H1 (cell line): ENCODE results near the gene TFE3. TPM values are rescaled to one million over a fixed set of nuclear protein-coding genes. Genes with fewer than 3 reads are reported as not detected.

Source experiments
- CTCF ChIA-PET: fragments of 300-600 bp; sonication (Branson Sonifier 250); formaldehyde crosslinking; loops from one replicate; lab custom pipeline; 2021; ENCODE audit not compliant: partially characterized antibody; lab: Charles Lee
- POLR2A ChIA-PET: fragments of 300-600 bp; sonication (Branson Sonifier 250); formaldehyde crosslinking; loops from one replicate; lab custom pipeline; 2021; ENCODE audit warnings: inconsistent platforms; ENCODE audit not compliant: partially characterized antibody; lab: Charles Lee
- DNase-seq, 2 experiments: peaks; one replicate each; pipeline versions ENCODE4 v3.0.0 to v3.0.0-alpha.2; 2010 to 2022; ENCODE audit warnings: low spot score in 2 of 2, low read depth in 1 of 2, mixed read lengths in 1 of 2
- FAIRE-seq: peaks from 2 replicates; lab custom pipeline; 2011; peaks lifted over from hg19 to GRCh38; lab: Jason Lieb, UNC
- H2AFZ ChIP-seq: 2 replicates; pipeline ENCODE4 v1.8.1; 2012; ENCODE audit warnings: low read length, inconsistent platforms
- H2AK5ac ChIP-seq: 2 replicates; pipeline ENCODE4 v1.6.1; 2013; ENCODE audit warnings: low read depth, low read length
- H2BK120ac ChIP-seq: replicated peaks from 2 replicates; pipeline ENCODE3; 2013; ENCODE audit warnings: low read depth, low read length, inconsistent platforms
- H2BK12ac ChIP-seq: 2 replicates; pipeline ENCODE4 v1.6.1; 2013; ENCODE audit warnings: low read depth, low read length
- H2BK15ac ChIP-seq: 2 replicates; pipeline ENCODE4 v1.6.1; 2013; ENCODE audit warnings: low read length
- H2BK20ac ChIP-seq: 2 replicates; pipeline ENCODE4 v1.6.1; 2013; ENCODE audit warnings: low read length
- H2BK5ac ChIP-seq: 2 replicates; pipeline ENCODE4 v1.6.1; 2013; ENCODE audit warnings: low read depth, low read length
- H3K14ac ChIP-seq: 2 replicates; pipeline ENCODE4 v1.6.1; 2013; ENCODE audit warnings: inconsistent platforms; ENCODE audit not compliant: insufficient read length
- H3K18ac ChIP-seq: 2 replicates; pipeline ENCODE4 v1.6.1; 2013; ENCODE audit warnings: low read length; ENCODE audit errors: extremely low read depth
- H3K23ac ChIP-seq: 2 replicates; pipeline ENCODE4 v1.6.1; 2013; ENCODE audit warnings: inconsistent platforms; ENCODE audit not compliant: insufficient read length
- H3K23me2 ChIP-seq: 2 replicates; pipeline ENCODE4 v1.6.1; 2013; ENCODE audit warnings: low read depth, low read length
- H3K27ac ChIP-seq: 2 replicates; pipeline ENCODE4 v1.6.1; 2011; ENCODE audit warnings: low read depth, low read length, inconsistent platforms
- H3K27me3 ChIP-seq, 4 experiments: replicated peaks in 1 of 4; 1 replicate in 1 of 4; 2 replicates in 3 of 4; pipeline versions ENCODE4 v1.6.1 to v1.8.1; 2011 to 2013; ENCODE audit warnings: low read length in 3 of 4, mild to moderate bottlenecking in 3 of 4, inconsistent platforms in 2 of 4, mixed read lengths in 2 of 4, moderate library complexity in 1 of 4; ENCODE audit not compliant: control insufficient read depth in 3 of 4, insufficient read depth in 3 of 4; ENCODE audit errors: extremely low read depth in 1 of 4
- H3K36me3 ChIP-seq, 4 experiments: 2 replicates each; pipeline versions ENCODE4 v1.6.1 to v1.8.1; 2011 to 2013; ENCODE audit warnings: mild to moderate bottlenecking in 4 of 4, low read length in 3 of 4, moderate library complexity in 2 of 4, control low read depth in 1 of 4, inconsistent platforms in 1 of 4; ENCODE audit not compliant: insufficient read depth in 4 of 4, control insufficient read depth in 2 of 4
- H3K4ac ChIP-seq: replicated peaks from 2 replicates; pipeline ENCODE3; 2013; ENCODE audit warnings: low read length, low read depth, mixed read lengths, inconsistent platforms; ENCODE audit not compliant: insufficient read length
- H3K4me1 ChIP-seq, 4 experiments: replicated peaks in 1 of 4; 1 replicate in 1 of 4; 2 replicates in 3 of 4; pipeline versions ENCODE4 v1.6.1 to v1.8.1; 2011 to 2013; ENCODE audit warnings: low read length in 3 of 4, inconsistent platforms in 2 of 4, mixed read lengths in 1 of 4; ENCODE audit not compliant: insufficient read depth in 4 of 4, control insufficient read depth in 3 of 4
- H3K4me2 ChIP-seq, 2 experiments: 2 replicates each; pipeline versions ENCODE4 v1.6.1 to v1.8.1; 2011 to 2013; ENCODE audit warnings: low read depth in 2 of 2, low read length in 2 of 2, control low read depth in 1 of 2, inconsistent platforms in 1 of 2, mild to moderate bottlenecking in 1 of 2; ENCODE audit not compliant: insufficient read depth in 1 of 2
- H3K4me3 ChIP-seq, 4 experiments: fragments of 200-600, 300-600 bp in 1 of 4; sonication (generic), shearing (Covaris generic), sonication (Bioruptor Twin) in 1 of 4; 2 replicates each; pipeline versions ENCODE4 v1.5.1 to v1.8.1; 2011 to 2016; ENCODE audit warnings: low read length in 4 of 4, low read depth in 3 of 4, control low read depth in 2 of 4, inconsistent platforms in 2 of 4, mild to moderate bottlenecking in 2 of 4, mixed read lengths in 1 of 4, moderate library complexity in 1 of 4; ENCODE audit not compliant: insufficient read depth in 2 of 4; ENCODE audit errors: extremely low read depth in 1 of 4
- H3K56ac ChIP-seq: replicated peaks from 2 replicates; pipeline ENCODE3; 2013; ENCODE audit warnings: low read depth, mild to moderate bottlenecking, mixed read lengths, low read length, inconsistent platforms; ENCODE audit not compliant: insufficient read length
- H3K79me1 ChIP-seq: 2 replicates; pipeline ENCODE4 v1.6.1; 2013; ENCODE audit warnings: low read depth, low read length, control low read depth
- H3K79me2 ChIP-seq, 2 experiments: 2 replicates each; pipeline versions ENCODE4 v1.6.1 to v1.8.1; 2012 to 2013; ENCODE audit warnings: low read length in 2 of 2, mild to moderate bottlenecking in 2 of 2, inconsistent platforms in 1 of 2; ENCODE audit not compliant: insufficient read depth in 2 of 2, control insufficient read depth in 1 of 2
- H3K9ac ChIP-seq, 4 experiments: replicated peaks in 1 of 4; 1 replicate in 1 of 4; 2 replicates in 3 of 4; pipeline versions ENCODE4 v1.6.1 to v1.8.1; 2011 to 2013; ENCODE audit warnings: low read depth in 3 of 4, low read length in 3 of 4, control low read depth in 2 of 4, mild to moderate bottlenecking in 2 of 4, moderate library complexity in 2 of 4, inconsistent platforms in 1 of 4; ENCODE audit errors: extremely low read depth in 1 of 4
- H3K9me3 ChIP-seq, 2 experiments: 2 replicates each; pipeline versions ENCODE4 v1.6.1 to v1.8.1; 2012 to 2013; ENCODE audit warnings: mild to moderate bottlenecking in 2 of 2, moderate library complexity in 2 of 2, control low read depth in 1 of 2, inconsistent platforms in 1 of 2, low read depth in 1 of 2, low read length in 1 of 2, mixed read lengths in 1 of 2; ENCODE audit not compliant: insufficient read depth in 2 of 2
- H4K20me1 ChIP-seq, 2 experiments: replicated peaks in 1 of 2; 2 replicates each; pipeline versions ENCODE3 to v1.8.1; 2011 to 2013; ENCODE audit warnings: inconsistent platforms in 2 of 2, low read length in 2 of 2, mild to moderate bottlenecking in 1 of 2; ENCODE audit not compliant: insufficient read depth in 2 of 2, control insufficient read depth in 1 of 2
- H4K5ac ChIP-seq: 2 replicates; pipeline ENCODE4 v1.6.1; 2013; ENCODE audit warnings: low read length, low read depth, mixed read lengths, inconsistent platforms; ENCODE audit not compliant: insufficient read length
- H4K8ac ChIP-seq: 2 replicates; pipeline ENCODE4 v1.8.0; 2013; ENCODE audit warnings: mild to moderate bottlenecking, moderate library complexity, low read length, inconsistent platforms; ENCODE audit not compliant: insufficient read depth; ENCODE audit errors: extremely low read depth
- H4K91ac ChIP-seq: replicated peaks from 2 replicates; pipeline ENCODE3; 2013; ENCODE audit warnings: low read length, mixed read lengths, inconsistent platforms; ENCODE audit not compliant: insufficient read length
- CBX5 ChIP-seq: fragments of 300-800, 300-1000 bp; sonication (generic); IDR thresholded peaks from 2 replicates; pipeline ENCODE4 v1.7.1; 2016; ENCODE audit warnings: antibody characterized with exemption, low read length, low read depth
- NANOG ChIP-seq: IDR thresholded peaks from 2 replicates; pipeline ENCODE4 v1.6.1; 2011; ENCODE audit warnings: low read length, low read depth, mild to moderate bottlenecking, inconsistent platforms; ENCODE audit not compliant: insufficient read depth, poor library complexity, severe bottlenecking
- RBBP5 ChIP-seq: IDR thresholded peaks from 2 replicates; pipeline ENCODE4 v1.7.1; 2012; ENCODE audit warnings: low read depth, mild to moderate bottlenecking, inconsistent platforms, low read length, moderate library complexity, borderline replicate concordance
- SP1 ChIP-seq: IDR thresholded peaks from 2 replicates; pipeline ENCODE4 v1.6.1; 2011; ENCODE audit warnings: low read depth, low read length
- WGBS, 2 experiments: shearing (Covaris generic) in 1 of 2; methylation state at CpG; one replicate each; pipeline versions ENCODE4 v1.1.6 to v1.1.7; 2013 to 2015; ENCODE audit warnings: low lambda C conversion rate in 2 of 2, mixed read lengths in 2 of 2, inconsistent platforms in 1 of 2, low coverage in 1 of 2, missing lambda C conversion rate in 1 of 2; ENCODE audit not compliant: insufficient replicate concordance in 2 of 2, insufficient coverage in 1 of 2, insufficient read length in 1 of 2; ENCODE audit errors: extremely low coverage in 1 of 2, missing lambda C conversion rate in 1 of 2; 5-methylcytosine and 5-hydroxymethylcytosine counted together
- polyA plus RNA-seq, 7 experiments: library from polyadenylated mRNA; depleted of rRNA in 3 of 7; stranded (reverse) in 5 of 7; unstranded in 2 of 7; fragments of >200 nt in 5 of 7; fragments of 200-250 nt in 2 of 7; gene quantifications; 1 replicate in 5 of 7; 2 replicates in 1 of 7; 4 replicates in 1 of 7; pipeline versions ENCODE4 v1.2.1 to v1.2.3, GENCODE V29; 2011 to 2013; ENCODE audit warnings: missing spikeins in 2 of 7, mixed read lengths in 2 of 7
- total RNA-seq: library from RNA; stranded (reverse); fragmentation: NEBNext Ultra II Directional; extraction: Animal tissue kit (Norgen Biotek cat#: 25700); gene quantifications from 2 replicates; pipeline ENCODE4 v1.2.1, GENCODE V29; 2021

The TFE3 gene
- total and polyA plus RNA-seq, 2 of the 8 experiments (the other 6 are each of a cell fraction or from before 2014, with no cell fraction given): 33.7 to 52.9 TPM

DNA sequence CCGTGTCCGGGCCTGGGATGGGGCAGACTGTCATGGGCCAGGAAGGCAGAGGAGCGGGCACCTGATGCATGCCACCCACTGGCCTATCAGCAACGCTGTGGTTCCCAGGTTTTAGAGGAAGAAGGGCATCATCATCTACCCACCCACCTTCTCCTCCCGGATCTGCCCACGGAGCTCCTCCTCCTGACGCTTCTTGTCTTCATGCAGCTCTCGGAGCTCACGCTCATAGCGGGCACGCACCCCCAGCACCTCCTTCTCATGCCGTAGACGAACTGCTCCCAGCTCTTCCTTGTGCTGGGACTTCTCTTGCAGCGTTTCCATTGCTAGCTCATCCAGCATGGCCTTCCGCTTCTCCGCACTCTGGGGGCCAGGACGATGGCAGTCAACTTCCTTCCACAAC lies 60.1 kb downstream of the TFE3 start:
- Histone ChIP-seq H3K9me3 (no peaks in the 10 kb centered on the region), H2BK120ac (no peak overlapping the region), H3K9ac (no peak overlapping the region), H4K8ac (no peak overlapping the region), H2AFZ (no peak overlapping the region), H3K23ac (no peak overlapping the region), H3K4me3 (no peak overlapping the region), H3K23me2 (no peaks in the 10 kb centered on the region), H2BK12ac (no peak overlapping the region), H3K4ac (no peak overlapping the region), H4K5ac (no peak overlapping the region), H3K79me1 (no peaks in the 10 kb centered on the region), H2BK5ac (no peak overlapping the region), H2BK15ac (no peak overlapping the region), H3K4me1 (no peaks in the 10 kb centered on the region), H3K18ac (no peak overlapping the region), H3K27me3 (no peaks in the 10 kb centered on the region), H3K14ac (no peak overlapping the region), H4K20me1 (peaks cover 0 to 2% of the 10 kb centered on the region in 2 experiments), H2AK5ac (no peak overlapping the region), H3K4me2 (no peak overlapping the region), H3K79me2 (no peaks in the 10 kb centered on the region), H2BK20ac (no peak overlapping the region), H3K27ac (no peak overlapping the region), H3K56ac (no peak overlapping the region), H4K91ac (no peak overlapping the region), H3K36me3 (peaks cover 4 to 58% (median 32%) of the 10 kb centered on the region in 4 experiments; a peak in 6 of 8 replicates)
- WGBS, 2 experiments: 98% methylated on average over 9 of the region's 17 CpGs; no CpG with 5 or more reads in 1 of the 2 experiments
- no peak for FAIRE-seq
- CTCF ChIA-PET: no interaction called here
- TF ChIP-seq CBX5: no peak
- TF ChIP-seq SP1: no peak
- TF ChIP-seq RBBP5: no peak
- no peak for TF ChIP-seq NANOG
- POLR2A ChIA-PET: interaction anchor here (1.2 to 3.7 kb wide), 4 partner anchors 8 to 12 kb away, joined by 4 to 15 read pairs (median 8); partner anchors contain the start of gene KCND1
- DNase-seq: no peak
